Adrenal gland (tissue), 5 donors: ENCODE results near the gene ANO6.

Experiments used
- POLR2A ChIP-seq, 2 donors: fragments of 450-650 bp; IDR thresholded peaks; one replicate each; pipeline ENCODE4 v1.6.1; 2017; ENCODE audit warnings: antibody characterized with exemption in 2 of 2, mild to moderate bottlenecking in 2 of 2, moderate library complexity in 1 of 2
- TF ChIP-seq, protein P1 (sequence below), 6 experiments: fragments of 450-650 bp in 4 of 6; fragments of 200-600 bp in 2 of 6; sonication (generic) in 1 of 6; IDR thresholded peaks; 1 replicate in 5 of 6; 2 replicates in 1 of 6; pipeline versions ENCODE4 v1.5.1 to v1.8.0; 2016 to 2021; ENCODE audit warnings: antibody characterized with exemption in 6 of 6, mild to moderate bottlenecking in 2 of 6, moderate library complexity in 1 of 6
- donor health status: DM: no; HTN: no; CAD: no.

DNA sequence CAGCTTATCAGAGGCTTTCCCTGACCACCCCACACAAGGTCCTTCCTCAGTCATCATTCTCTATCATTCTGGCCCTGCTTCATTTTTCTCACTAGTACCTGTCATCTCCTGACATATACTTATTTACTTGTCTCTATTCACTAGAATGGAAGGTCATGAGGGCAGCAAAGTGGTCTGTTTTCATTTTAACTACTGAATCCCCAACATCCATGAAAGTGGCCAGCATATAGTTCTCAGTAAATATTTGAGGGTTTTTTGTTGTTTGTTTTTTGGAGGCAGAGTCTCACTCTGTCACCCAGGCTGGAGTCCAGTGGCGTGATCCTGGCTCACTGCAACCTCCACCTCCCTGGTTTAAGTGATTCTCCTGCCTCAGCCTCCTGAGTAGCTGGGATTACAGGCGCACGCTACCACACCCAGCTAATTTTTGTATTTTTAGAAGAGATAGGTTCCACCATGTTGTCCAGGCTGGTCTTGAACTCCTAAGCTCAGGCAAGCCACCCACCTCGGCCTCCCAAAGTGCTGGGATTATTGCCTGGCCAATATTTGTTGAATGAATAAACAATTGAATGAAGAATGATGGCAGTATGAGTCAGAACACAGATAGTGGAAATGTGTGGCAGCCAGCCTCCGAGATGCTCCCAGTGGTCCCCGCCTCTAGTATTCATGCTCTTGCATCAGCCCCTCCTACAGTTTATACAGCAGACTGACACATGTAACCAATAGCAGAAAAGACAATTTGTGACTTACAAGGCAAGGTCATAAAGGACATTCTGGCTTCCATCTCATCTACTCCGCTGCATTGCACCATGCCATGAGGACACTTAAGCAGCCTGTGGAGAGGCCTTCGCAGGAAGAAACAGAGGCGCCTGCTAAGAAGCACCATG, 7.0 kb upstream of the ANO6 start:
- TF ChIP-seq, protein P1, sequence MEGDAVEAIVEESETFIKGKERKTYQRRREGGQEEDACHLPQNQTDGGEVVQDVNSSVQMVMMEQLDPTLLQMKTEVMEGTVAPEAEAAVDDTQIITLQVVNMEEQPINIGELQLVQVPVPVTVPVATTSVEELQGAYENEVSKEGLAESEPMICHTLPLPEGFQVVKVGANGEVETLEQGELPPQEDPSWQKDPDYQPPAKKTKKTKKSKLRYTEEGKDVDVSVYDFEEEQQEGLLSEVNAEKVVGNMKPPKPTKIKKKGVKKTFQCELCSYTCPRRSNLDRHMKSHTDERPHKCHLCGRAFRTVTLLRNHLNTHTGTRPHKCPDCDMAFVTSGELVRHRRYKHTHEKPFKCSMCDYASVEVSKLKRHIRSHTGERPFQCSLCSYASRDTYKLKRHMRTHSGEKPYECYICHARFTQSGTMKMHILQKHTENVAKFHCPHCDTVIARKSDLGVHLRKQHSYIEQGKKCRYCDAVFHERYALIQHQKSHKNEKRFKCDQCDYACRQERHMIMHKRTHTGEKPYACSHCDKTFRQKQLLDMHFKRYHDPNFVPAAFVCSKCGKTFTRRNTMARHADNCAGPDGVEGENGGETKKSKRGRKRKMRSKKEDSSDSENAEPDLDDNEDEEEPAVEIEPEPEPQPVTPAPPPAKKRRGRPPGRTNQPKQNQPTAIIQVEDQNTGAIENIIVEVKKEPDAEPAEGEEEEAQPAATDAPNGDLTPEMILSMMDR (IDR thresholded peaks at IDR 0.05), result no peak
- no peak for TF ChIP-seq POLR2A (IDR thresholded peaks at IDR 0.05)
